BE2C (cell line): ENCODE results near the gene LMOD1.
"Not testable (repeated sequence)": the region's sequence is repeated elsewhere in the genome, so short reads cannot be mapped to it uniquely, and the experiment has no call there.

Source experiments
- DNase-seq: peaks from one replicate; pipeline ENCODE4 v3.0.0-alpha.2; 2020
- H3K27me3 ChIP-seq: fragments of 250-450 bp; sonication (Bioruptor Pico); 2 replicates; pipeline ENCODE4 v1.5.1; 2020; ENCODE audit warnings: mild to moderate bottlenecking
- H3K36me3 ChIP-seq: fragments of 250-450 bp; sonication (Bioruptor Pico); 2 replicates; pipeline ENCODE4 v1.5.1; 2020; ENCODE audit warnings: mild to moderate bottlenecking
- H3K4me1 ChIP-seq: fragments of 250-450 bp; sonication (Bioruptor Pico); 2 replicates; pipeline ENCODE4 v1.5.1; 2020
- H3K4me3 ChIP-seq: 2 replicates; pipeline ENCODE4 v1.5.1; 2011; ENCODE audit warnings: low read depth, low read length
- H3K9me3 ChIP-seq: fragments of 250-450 bp; sonication (Bioruptor Pico); 2 replicates; pipeline ENCODE4 v1.5.1; 2020
- TF ChIP-seq, protein P1 (sequence below): IDR thresholded peaks from 2 replicates; pipeline ENCODE4 v1.5.1; 2012; ENCODE audit warnings: mild to moderate bottlenecking, low read depth, low read length

Gene LMOD1

DNA sequence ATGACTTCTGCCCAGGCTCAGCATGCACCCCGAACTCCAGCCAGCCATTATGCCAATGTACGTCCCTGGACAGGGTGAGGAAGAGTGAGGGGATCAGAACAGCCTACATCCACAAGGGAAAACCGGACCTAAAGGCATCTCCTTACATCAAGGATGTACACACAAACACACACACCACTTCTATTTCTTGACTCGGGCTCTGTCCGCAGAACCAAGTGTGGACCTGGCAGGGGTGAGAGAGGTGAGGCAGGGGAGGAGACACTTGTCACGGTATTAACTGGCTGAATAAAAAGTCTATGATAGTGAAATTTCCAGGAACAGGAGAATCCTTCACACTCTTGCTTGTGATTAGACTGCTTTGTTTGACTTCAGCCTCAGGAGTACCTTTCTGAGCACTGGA is 2.3 kb downstream of the LMOD1 start:
- no peak for DNase-seq
- Histone ChIP-seq H3K27me3 (no peaks in the 10 kb centered on the region), H3K36me3 (no peaks in the 10 kb centered on the region), H3K9me3 (no peaks in the 10 kb centered on the region), H3K4me3 (no peak overlapping the region), H3K4me1 (no peaks in the 10 kb centered on the region; the same call in 1 of the 2 replicates)
- TF ChIP-seq, protein P1, sequence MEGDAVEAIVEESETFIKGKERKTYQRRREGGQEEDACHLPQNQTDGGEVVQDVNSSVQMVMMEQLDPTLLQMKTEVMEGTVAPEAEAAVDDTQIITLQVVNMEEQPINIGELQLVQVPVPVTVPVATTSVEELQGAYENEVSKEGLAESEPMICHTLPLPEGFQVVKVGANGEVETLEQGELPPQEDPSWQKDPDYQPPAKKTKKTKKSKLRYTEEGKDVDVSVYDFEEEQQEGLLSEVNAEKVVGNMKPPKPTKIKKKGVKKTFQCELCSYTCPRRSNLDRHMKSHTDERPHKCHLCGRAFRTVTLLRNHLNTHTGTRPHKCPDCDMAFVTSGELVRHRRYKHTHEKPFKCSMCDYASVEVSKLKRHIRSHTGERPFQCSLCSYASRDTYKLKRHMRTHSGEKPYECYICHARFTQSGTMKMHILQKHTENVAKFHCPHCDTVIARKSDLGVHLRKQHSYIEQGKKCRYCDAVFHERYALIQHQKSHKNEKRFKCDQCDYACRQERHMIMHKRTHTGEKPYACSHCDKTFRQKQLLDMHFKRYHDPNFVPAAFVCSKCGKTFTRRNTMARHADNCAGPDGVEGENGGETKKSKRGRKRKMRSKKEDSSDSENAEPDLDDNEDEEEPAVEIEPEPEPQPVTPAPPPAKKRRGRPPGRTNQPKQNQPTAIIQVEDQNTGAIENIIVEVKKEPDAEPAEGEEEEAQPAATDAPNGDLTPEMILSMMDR: no peak

DNA sequence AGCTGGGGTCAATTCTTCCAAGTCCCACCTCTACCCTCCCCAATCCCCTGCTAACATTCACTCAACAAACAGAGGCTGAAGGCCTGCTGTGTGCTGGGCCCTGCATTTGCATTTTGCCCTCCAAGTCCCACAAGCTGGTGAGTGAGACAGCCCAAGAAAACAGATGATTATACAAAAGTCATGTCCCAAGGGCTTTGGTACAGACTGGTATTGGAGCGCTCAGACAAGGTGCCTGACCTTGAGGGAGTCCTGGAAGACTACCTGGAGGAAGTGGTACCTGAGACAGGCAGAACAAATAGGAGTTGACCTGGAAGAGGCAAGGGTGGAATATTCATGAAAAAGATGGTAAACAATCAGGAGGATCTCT is 4.2 kb downstream of the LMOD1 start:
- Histone ChIP-seq H3K27me3 (no peaks in the 10 kb centered on the region), H3K4me1 (no peaks in the 10 kb centered on the region), H3K9me3 (no peaks in the 10 kb centered on the region), H3K36me3 (no peaks in the 10 kb centered on the region), H3K4me3 (no peak overlapping the region)
- TF ChIP-seq, protein P1: no peak
- no peak for DNase-seq

DNA sequence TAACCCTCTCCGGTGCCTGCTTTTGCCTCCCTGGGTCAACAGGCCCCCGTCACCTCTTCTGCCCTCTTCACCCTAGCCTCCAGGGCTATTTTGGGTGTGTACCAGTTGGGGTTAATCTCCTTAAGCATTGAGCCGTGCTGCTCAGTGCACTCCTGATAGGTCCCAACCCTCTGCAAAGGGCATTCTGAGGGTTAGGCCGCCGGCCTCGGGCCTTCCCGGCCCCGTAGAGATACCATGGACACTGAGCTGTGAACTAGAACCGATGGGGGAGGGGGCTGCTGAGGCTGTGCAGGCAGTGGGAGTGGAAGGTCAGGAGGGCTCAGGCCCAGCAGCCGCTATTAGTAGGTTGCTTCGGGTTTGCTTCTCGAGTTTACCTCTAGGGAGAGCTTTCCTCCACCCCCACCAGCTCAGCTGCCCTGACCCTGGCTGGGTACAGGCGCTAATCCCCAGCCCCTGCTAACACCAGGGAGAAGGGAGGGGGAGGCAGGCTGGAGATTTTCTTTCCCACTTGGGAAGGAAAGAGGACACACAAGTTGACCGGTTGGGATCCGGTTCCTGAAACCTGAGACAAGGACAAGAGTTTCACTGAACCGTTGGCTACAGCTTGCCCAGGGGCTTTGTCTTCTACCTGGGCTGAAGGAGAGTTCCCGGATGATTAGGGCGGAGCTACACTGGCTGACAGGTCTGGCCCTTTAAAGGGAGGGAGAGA is 4.8 kb downstream of the LMOD1 start:
- Histone ChIP-seq H3K4me1 (no peaks in the 10 kb centered on the region), H3K27me3 (no peaks in the 10 kb centered on the region), H3K4me3 (no peak overlapping the region), H3K36me3 (no peaks in the 10 kb centered on the region), H3K9me3 (no peaks in the 10 kb centered on the region)
- no peak for DNase-seq
- TF ChIP-seq, protein P1: no peak

DNA sequence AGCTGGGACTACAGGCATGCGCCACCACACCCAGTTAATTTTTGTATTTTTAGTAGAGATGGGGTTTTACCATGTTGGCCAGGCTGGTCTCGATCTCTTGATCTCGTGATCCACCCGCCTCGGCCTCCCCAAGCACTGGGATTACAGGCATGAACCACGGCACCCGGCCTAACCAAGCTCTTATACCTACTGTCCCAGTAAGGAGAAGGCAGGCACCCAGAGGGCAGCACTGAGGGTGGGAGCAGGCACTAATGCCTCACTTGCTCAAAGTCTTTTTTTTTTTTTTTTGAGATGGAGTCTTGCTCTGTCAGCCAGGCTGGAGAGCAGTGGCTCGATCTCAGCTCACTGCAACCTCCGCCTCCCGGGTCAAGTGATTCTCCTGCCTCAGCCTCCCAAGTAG is 6.0 kb downstream of the LMOD1 start:
- not testable (repeated sequence) for H3K9me3 ChIP-seq, H3K27me3 ChIP-seq, H3K36me3 ChIP-seq, H3K4me3 ChIP-seq, H3K4me1 ChIP-seq, DNase-seq

DNA sequence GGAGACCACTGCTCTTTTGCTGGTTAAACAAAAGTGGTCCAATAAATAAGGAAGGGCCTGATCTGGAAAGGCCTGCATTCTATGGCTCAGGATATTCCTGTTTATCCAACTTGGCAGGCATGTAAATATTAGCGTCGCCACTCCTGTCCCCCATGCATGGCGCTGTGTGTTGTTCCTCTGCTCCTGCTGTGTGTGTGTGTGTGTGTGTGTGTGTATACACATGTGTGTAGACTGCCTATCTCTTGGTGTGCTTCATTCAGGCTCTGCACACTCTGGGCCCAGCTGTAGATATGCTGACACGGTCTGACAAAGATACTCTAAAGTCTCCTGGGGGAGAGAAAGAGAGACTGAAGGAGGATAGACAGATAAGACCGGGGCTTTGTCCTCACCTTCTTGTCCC is 6.8 kb downstream of the LMOD1 start:
- DNase-seq: no peak
- Histone ChIP-seq H3K27me3 (no peaks in the 10 kb centered on the region), H3K4me1 (no peaks in the 10 kb centered on the region), H3K9me3 (no peaks in the 10 kb centered on the region), H3K36me3 (no peaks in the 10 kb centered on the region), H3K4me3 (no peak overlapping the region)
- TF ChIP-seq, protein P1: no peak

DNA sequence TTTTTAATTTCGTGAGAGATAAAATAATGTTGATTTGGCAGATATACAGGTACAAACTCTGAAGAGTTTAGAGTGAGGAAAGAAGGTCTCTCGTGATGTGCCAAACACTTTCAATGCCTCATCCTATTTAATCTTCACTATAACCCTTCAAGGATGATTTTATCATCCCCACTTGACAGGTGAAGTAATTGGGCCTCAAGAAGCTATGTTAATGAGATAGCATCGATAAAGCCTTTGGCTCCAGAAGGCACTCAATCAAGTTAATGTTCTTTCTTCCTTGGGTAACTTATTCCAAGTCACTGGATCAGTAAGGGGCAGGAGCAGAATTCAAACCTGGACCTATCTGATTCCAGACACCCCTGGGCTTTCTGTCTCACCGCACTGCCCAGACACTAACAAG is 7.2 kb downstream of the LMOD1 start:
- H3K9me3 ChIP-seq: no peaks in the 10 kb centered on the region
- no peaks in the 10 kb centered on the region for H3K36me3 ChIP-seq

More for the DNA sequence above, 7.2 kb downstream of the LMOD1 start:
- H3K4me1 ChIP-seq: no peaks in the 10 kb centered on the region
- no peaks in the 10 kb centered on the region for H3K27me3 ChIP-seq
- H3K4me3 ChIP-seq: no peak overlapping the region
- TF ChIP-seq, protein P1: no peak
- no peak for DNase-seq
